SK-N-MC (cell line): ENCODE data around the gene ZNF554.

ENCODE experiments used
- EZH2 ChIP-seq: fragments of 200-600 bp; sonication (generic); IDR thresholded peaks from one replicate; pipeline ENCODE4 v1.6.1; 2017; ENCODE audit warnings: antibody characterized with exemption
- POLR2AphosphoS5 ChIP-seq: IDR thresholded peaks from 2 replicates; pipeline ENCODE4 v1.6.1; 2012; ENCODE audit warnings: mild to moderate bottlenecking, low read depth, low read length, borderline replicate concordance

- no peak for TF ChIP-seq EZH2
- no peak for TF ChIP-seq POLR2AphosphoS5
Measured at GRCh38 chr19:2814426-2814825, 5.2 kb upstream of the ZNF554 start.
